ENCODE measurements around the gene MYO6. TPM values are rescaled to one million over a fixed set of nuclear protein-coding genes. Genes with fewer than 3 reads are reported as not detected.

MYO6 gene
- total RNA-seq, 1 experiment from 2014 or later: 46.9 TPM

- Histone ChIP-seq H3K79me1 (ENCODE audit: insufficient read depth, low read depth, low read length, poor library complexity, severe bottlenecking) (no peaks in the 10 kb centered on the region), H2AFZ (ENCODE audit: low read length) (no peak overlapping the region), H2AK5ac (ENCODE audit: insufficient read length, low read length) (no peak overlapping the region), H3K79me2 (ENCODE audit: insufficient read depth, low read length) (no peaks in the 10 kb centered on the region), H2BK120ac (ENCODE audit: low read depth, low read length, poor library complexity, severe bottlenecking) (no peak overlapping the region), H4K8ac (replicated peaks; ENCODE audit: insufficient read length, low read depth, low read length) (no peak overlapping the region), H4K91ac (ENCODE audit: insufficient read length, low read depth, low read length) (no peak overlapping the region), H3K9me3 (ENCODE audit: control insufficient read depth, low read depth, low read length) (no peaks in the 10 kb centered on the region), H4K5ac (ENCODE audit: insufficient read length, low read depth, low read length) (no peak overlapping the region), H3K4me2 (ENCODE audit: insufficient read depth, insufficient read length, low read length) (no peak overlapping the region), H3K23ac (ENCODE audit: insufficient read length, low read depth, low read length) (no peak overlapping the region), H2BK5ac (ENCODE audit: insufficient read length, low read length) (no peak overlapping the region), H3K4me1 (ENCODE audit: insufficient read depth, low read length) (peaks cover 4% of the 10 kb centered on the region; the same call in 1 of the 2 replicates), H3K9ac (ENCODE audit: extremely low read depth, insufficient read length, low read length) (no peak overlapping the region), H3K18ac (ENCODE audit: insufficient read length, low read depth, low read length) (no peak overlapping the region), H3K27ac (ENCODE audit: insufficient read length, low read depth, low read length) (no peak overlapping the region), H3K4ac (ENCODE audit: low read depth, low read length) (no peak overlapping the region), H3K56ac (ENCODE audit: insufficient read length, low read depth, low read length) (no peak overlapping the region), H2BK12ac (ENCODE audit: insufficient read length, low read depth, low read length) (no peak overlapping the region), H3K23me2 (ENCODE audit: insufficient read length, low read depth, low read length, poor library complexity, severe bottlenecking) (no peaks in the 10 kb centered on the region), H2BK20ac (ENCODE audit: low read depth, low read length, poor library complexity, severe bottlenecking) (no peak overlapping the region), H3K14ac (ENCODE audit: insufficient read depth, low read length) (no peak overlapping the region), H2BK15ac (ENCODE audit: low read depth, low read length) (no peak overlapping the region), H3K27me3 (ENCODE audit: insufficient read depth, low read length) (no peaks in the 10 kb centered on the region), H4K20me1 (ENCODE audit: control insufficient read depth, insufficient read depth, insufficient read length) (no peaks in the 10 kb centered on the region), H3T11ph (ENCODE audit: low read length) (no peak overlapping the region)
- no peak for DNase-seq
- H3K4me3 Mint-ChIP-seq: no peak overlapping the region
- peaks cover 0 to 36% (median 33%) of the 10 kb centered on the region in 3 experiments; a peak in 5 of 7 replicates for H3K36me3 Mint-ChIP-seq (ENCODE audit: insufficient read depth in 1 of 3, low read depth in 3 of 3)
- WGBS (ENCODE audit: extremely low coverage, insufficient read length, low lambda C conversion rate): no CpG with 5 or more reads among the region's 1 CpG
- H3K27ac Mint-ChIP-seq: no peak overlapping the region
- TF ChIP-seq, protein P1, sequence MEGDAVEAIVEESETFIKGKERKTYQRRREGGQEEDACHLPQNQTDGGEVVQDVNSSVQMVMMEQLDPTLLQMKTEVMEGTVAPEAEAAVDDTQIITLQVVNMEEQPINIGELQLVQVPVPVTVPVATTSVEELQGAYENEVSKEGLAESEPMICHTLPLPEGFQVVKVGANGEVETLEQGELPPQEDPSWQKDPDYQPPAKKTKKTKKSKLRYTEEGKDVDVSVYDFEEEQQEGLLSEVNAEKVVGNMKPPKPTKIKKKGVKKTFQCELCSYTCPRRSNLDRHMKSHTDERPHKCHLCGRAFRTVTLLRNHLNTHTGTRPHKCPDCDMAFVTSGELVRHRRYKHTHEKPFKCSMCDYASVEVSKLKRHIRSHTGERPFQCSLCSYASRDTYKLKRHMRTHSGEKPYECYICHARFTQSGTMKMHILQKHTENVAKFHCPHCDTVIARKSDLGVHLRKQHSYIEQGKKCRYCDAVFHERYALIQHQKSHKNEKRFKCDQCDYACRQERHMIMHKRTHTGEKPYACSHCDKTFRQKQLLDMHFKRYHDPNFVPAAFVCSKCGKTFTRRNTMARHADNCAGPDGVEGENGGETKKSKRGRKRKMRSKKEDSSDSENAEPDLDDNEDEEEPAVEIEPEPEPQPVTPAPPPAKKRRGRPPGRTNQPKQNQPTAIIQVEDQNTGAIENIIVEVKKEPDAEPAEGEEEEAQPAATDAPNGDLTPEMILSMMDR (conservative IDR thresholded peaks at IDR 0.05): no peak
- H3K4me1 Mint-ChIP-seq: peaks cover 3 to 11% of the 10 kb centered on the region in 2 experiments; a peak in 3 of 4 replicates
- H3K9me3 Mint-ChIP-seq: no peaks in the 10 kb centered on the region
- H3K27me3 Mint-ChIP-seq (ENCODE audit: low read depth): no peaks in the 10 kb centered on the region
Measured at GRCh38 chr6:75870389-75870788, 121.3 kb downstream of the MYO6 start.

Measured in H9 (cell line).